Skin epidermis (tissue), 12 donors: ENCODE data around the gene SEBOX.

Source experiments
- H3K27ac ChIP-seq, 21 experiments: fragments of 200-600 bp; sonication (generic) in 11 of 21; one replicate each; pipeline ENCODE4 v1.5.0; 2020; ENCODE audit warnings: mild to moderate bottlenecking in 3 of 21, inconsistent platforms in 2 of 21, moderate library complexity in 2 of 21
- H3K4me3 ChIP-seq, 7 experiments: fragments of 200-600 bp; sonication (generic) in 2 of 7; one replicate each; pipeline ENCODE4 v1.5.0; 2020; ENCODE audit warnings: inconsistent platforms in 2 of 7, mild to moderate bottlenecking in 2 of 7, moderate library complexity in 1 of 7

SEBOX gene

DNA sequence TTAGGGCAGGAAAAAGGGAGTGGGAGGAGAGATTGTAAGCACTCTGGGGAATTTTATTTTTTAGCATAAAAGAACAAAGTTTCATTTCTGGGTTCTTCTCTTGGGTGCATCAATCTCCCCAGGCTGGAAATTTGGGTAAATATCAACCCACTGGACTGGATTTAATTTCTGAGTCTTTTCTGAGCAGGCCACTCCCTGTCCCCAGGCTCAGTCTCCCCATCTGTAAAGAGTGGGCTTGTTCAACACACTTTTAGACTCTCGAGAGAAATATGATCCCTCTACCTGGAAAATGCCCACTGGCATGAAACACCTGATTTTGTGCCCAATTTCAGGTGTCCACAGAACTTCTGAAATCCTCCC is 5.7 kb upstream of the SEBOX start:
- no peak overlapping the region for H3K4me3 ChIP-seq
- peak overlapping the region in 7 of 21 experiments; percentile 17 to 69 (median 30) for H3K27ac ChIP-seq

- H3K4me3 ChIP-seq, result peak within 1 kb of the TSS in 6 of 7 experiments; percentile 43 to 55 (median 47)
- H3K27ac ChIP-seq, result peak within 1 kb of the TSS in 10 of 21 experiments; percentile 5 to 70 (median 30)
These were observed 5.2 kb upstream of the SEBOX start, which contains the start of gene VTN for GRCh38 chr17:28370035-28370743. Gene VTN, minus strand, starts transcription at chr17:28370307. Its CDS starts 104 bp downstream, at chr17:28370203.

- H3K27ac ChIP-seq, result peak overlapping the region in 3 of 21 experiments; percentile 29 to 64 (median 42)
These were observed 4.7 kb upstream of the SEBOX start for GRCh38 chr17:28369684-28370034.

GRCh38 chr17:28368915-28369683 is 4.1 kb upstream of the SEBOX start:
- H3K4me3 ChIP-seq, result no peak overlapping the region
- no peak overlapping the region for H3K27ac ChIP-seq

More at GRCh38 chr17:28369684-28370034, 4.7 kb upstream of the SEBOX start:
- H3K4me3 ChIP-seq, result no peak overlapping the region

- Histone ChIP-seq H3K27ac (no peak overlapping the region), H3K4me3 (no peak overlapping the region)
These were observed 3.4 kb upstream of the SEBOX start for GRCh38 chr17:28368306-28368831.

DNA sequence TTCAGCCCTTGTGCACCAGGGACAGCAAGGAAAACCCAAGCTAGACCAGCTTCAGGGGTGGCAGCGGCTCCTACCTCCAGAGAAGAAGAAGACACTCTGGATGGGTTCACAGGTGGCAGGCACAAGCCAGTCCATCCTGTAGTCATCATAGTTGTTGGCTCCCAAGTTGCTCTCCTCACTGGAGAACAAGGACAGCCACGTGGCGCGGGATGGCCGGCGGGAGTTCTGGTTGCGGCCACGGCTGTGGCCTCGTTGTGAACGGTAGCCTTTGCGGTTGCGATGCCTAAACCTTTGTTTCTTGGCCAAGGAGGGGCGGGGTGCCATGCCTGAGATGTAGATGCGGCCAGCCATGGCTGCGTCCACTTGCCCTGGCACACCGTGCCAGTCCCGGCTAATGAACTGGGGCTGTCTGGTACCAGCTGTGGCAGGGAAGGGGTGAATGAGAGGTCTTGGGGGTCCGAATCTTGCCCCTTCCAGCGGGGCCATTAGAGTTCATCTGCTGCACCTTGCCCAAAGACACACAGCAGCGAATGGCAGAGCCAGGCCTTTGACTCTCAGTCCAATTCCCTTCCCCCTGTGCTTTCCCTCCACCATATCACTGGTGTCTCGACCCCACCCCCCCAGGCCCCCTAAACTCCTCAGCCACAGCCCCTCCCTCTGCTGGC is 2.8 kb upstream of the SEBOX start:
- Histone ChIP-seq H3K4me3 (no peak overlapping the region), H3K27ac (no peak overlapping the region)

- no peak overlapping the region for H3K27ac ChIP-seq
- no peak overlapping the region for H3K4me3 ChIP-seq
These were observed 1.6 kb upstream of the SEBOX start for GRCh38 chr17:28366605-28367004.

DNA sequence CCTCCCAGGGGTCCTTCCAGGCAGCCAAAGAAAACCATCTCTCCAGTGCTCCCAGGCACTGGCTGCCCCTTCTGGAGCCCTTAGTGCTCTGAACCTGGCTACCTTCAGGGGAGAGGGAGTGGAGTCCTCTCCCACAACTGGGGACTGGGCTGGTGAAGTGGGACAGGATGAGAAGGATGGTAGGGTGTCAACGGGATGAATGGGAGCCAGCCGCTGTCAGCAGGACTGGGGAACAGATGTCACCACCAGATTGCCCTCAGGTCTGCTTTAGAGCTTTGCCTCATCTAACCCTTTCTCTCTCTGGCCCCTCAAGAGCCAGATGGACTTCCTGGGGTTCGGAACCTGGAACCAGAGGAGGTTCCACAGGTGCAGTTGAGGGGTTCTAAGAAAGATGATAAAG is 488 bp upstream of the SEBOX start:
- H3K27ac ChIP-seq, result no peak overlapping the region

GRCh38 chr17:28363776-28364650 is 986 bp downstream of the SEBOX start:
- no peak overlapping the region for H3K4me3 ChIP-seq

More for the DNA sequence above, 488 bp upstream of the SEBOX start:
- no peak overlapping the region for H3K4me3 ChIP-seq

GRCh38 chr17:28363186-28363585 is 1.8 kb downstream of the SEBOX start:
- Histone ChIP-seq H3K4me3 (no peak overlapping the region), H3K27ac (no peak overlapping the region)

More at GRCh38 chr17:28363776-28364650, 986 bp downstream of the SEBOX start:
- H3K27ac ChIP-seq, result no peak overlapping the region

DNA sequence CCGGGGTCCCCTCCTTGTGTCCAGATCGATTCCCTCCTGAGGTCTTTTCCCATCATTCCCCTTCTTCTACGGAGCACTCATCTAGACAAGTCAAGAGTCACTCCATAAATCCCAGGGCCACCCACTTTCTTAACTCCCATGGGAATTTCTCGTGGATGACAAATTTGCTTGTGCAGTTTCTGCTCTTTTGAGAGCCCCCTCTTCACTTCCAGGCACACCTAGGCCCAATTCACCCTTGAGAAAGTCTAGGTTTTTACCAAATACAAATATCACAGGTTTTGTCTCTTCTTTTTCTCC is 7.2 kb downstream of the SEBOX start:
- peak overlapping the region; percentile 62 to 100 (median 84) for H3K4me3 ChIP-seq
- H3K27ac ChIP-seq, result peak overlapping the region in 20 of 21 experiments; percentile 76 to 99 (median 94)

DNA sequence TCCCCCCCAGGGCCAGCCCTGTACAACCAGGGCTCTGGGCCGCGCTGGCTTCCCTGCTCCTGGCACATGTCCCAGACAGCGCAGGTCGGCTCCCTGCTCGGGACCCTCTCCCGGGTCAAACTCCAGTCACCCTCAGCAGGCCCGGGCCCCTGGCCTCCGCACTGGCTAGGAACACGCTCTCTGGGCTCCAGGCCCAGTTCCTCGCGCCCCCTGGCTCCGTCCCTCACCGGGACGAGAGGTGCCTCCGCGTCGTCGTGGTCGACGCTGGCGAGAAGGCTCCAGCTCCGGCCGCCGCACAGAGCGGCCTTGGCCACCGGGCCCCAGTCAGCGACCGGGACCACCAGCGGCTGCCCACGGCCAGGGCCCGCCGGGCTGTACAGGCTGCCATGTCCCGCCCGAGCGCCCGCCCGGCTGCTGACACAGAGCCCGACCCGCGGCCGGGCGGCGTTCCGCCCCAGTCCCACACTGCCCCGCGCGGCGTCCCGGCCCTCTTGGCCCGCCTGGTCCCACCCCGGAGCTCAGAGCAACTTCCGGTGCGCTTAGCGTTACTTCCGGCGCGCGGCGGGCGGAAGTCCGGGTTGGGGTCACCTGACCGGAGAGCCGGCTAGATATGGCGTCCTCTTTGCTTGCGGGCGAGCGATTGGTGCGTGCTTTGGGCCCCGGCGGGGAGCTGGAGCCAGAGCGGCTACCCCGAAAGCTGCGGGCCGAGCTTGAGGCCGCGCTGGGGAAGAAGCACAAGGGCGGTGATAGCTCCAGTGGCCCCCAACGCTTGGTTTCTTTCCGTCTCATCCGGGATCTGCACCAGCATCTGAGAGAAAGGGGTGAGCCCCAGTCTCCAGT is 7.7 kb downstream of the SEBOX start, which contains the start of gene POLDIP2:
TSS of gene POLDIP2 (minus strand) at position 467 of the 840 bp plus-strand sequence. CDS start at position 388, 79 bp downstream.
- Histone ChIP-seq H3K4me3 (peak within 1 kb of the TSS; percentile 62 to 100 (median 84)), H3K27ac (peak within 1 kb of the TSS; percentile 63 to 99 (median 94))

DNA sequence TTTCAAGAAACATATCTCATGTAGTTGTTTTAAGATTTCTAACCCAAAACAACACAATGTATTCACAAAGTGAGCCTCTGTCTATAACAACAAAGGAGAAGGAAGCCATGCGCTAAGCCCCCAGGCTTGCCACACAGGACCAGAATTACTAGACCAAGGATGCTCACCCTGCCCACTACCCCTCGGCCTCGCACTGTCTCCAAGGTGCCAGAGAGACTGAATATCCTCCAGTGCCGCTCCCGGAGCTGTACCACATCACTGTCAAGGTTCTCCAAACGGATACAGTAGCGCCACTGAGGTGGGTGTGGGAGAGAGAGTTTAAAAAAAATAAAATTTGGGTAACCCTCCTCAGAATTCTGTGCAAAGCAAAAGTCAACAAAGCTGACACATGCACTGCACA is 14.7 kb downstream of the SEBOX start:
- H3K4me3 ChIP-seq, result no peak overlapping the region
- H3K27ac ChIP-seq, result no peak overlapping the region

- H3K27ac ChIP-seq, result no peak overlapping the region
These were observed 16.0 kb downstream of the SEBOX start for GRCh38 chr17:28348979-28349378.

GRCh38 chr17:28347261-28347891 is 17.6 kb downstream of the SEBOX start:
- peak overlapping the region in 11 of 21 experiments; percentile 0 to 63 (median 46) for H3K27ac ChIP-seq
- H3K4me3 ChIP-seq, result no peak overlapping the region

More at GRCh38 chr17:28348979-28349378, 16.0 kb downstream of the SEBOX start:
- H3K4me3 ChIP-seq, result no peak overlapping the region

- no peak overlapping the region for H3K4me3 ChIP-seq
- peak overlapping the region in 5 of 21 experiments; percentile 8 to 61 (median 36) for H3K27ac ChIP-seq
These were observed 18.2 kb downstream of the SEBOX start for GRCh38 chr17:28346746-28347246.

DNA sequence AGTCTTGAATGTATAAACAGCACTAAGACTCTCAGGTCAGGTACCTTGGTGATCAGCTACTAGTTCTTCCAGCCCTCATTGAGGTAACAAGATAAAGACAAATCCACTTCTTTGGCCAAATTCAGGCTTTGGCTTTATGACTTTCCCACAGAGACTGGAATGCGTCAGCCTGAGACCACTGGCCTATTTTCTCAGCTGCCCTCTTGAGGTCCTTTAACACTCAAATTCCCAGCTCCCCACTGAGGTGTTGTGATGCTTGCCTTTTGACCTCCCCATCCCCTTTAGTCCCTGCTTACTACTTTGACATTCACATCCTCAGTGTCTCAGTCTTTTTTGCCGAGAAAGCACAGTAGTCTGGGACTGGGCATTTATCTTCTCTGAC is 18.8 kb downstream of the SEBOX start:
- Histone ChIP-seq H3K4me3 (no peak overlapping the region), H3K27ac (peak overlapping the region in 5 of 21 experiments; percentile 5 to 61 (median 35))
